ENCODE measurements around the gene MSANTD2.

GRCh38 chr11:124834526-124835180 lies 34.4 kb upstream of the MSANTD2 start:
- TF ChIP-seq CTCF (IDR thresholded peaks at IDR 0.05; ENCODE audit: low read length) (no peak), EZH2 (IDR thresholded peaks at IDR 0.05; ENCODE audit: borderline replicate concordance, low read length) (no peak)

Data from OCI-LY1 (cell line).